ENCODE data around the gene CCDC83. TPM values are rescaled to one million over a fixed set of nuclear protein-coding genes. Genes with fewer than 3 reads are reported as not detected.

The CCDC83 gene
- total RNA-seq, 1 experiment from 2014 or later = not detected

DNA sequence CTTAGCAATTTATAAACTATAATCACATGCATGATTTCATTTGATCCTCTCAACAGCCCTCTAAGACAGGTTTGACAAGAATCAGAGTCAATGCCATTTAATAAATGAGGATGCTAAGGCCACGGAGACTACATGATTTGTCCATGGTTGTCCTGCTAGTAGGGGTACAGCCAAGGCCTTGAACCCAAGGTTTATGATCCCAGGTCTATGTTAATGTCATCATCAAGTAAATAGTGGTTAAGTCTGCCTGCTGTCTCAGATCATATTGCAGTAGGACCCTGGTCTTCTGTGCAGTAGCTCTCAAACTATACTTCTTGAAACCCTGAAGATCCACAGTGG, 26.6 kb upstream of the CCDC83 start:
- H3K27ac ChIP-seq = peak overlapping the region; percentile 93
- BruUV-seq (replicated peaks) = no TSS peak
- H3F3A ChIP-seq (ENCODE audit: insufficient read depth, low read depth) = peaks cover 52% of the 10 kb centered on the region
- CTCF ChIA-PET = interaction anchor here (0.6 kb wide), 1 partner anchor 126 kb away, joined by 9 read pairs; no protein-coding TSS in a partner anchor
- H3K79me2 ChIP-seq (ENCODE audit: low read depth) = no peaks in the 10 kb centered on the region
- H3K27me3 ChIP-seq (ENCODE audit: insufficient read depth, low read depth) = no peaks in the 10 kb centered on the region
- H3K9me3 ChIP-seq (ENCODE audit: insufficient read depth, low read depth) = no peaks in the 10 kb centered on the region; the same call in 1 of the 2 replicates
- no peak for DNase-seq
- intact Hi-C loops (cut with micrococcal nuclease; ENCODE audit: unreplicated experiment) = loop anchor here (2.0 to 10.0 kb wide), 2 partner anchors 16 to 134 kb away; no protein-coding TSS in a partner anchor
- peak overlapping the region; percentile 73 for H3K4me2 ChIP-seq
- no peaks in the 10 kb centered on the region for H3K36me3 ChIP-seq (ENCODE audit: low read depth)
- peak overlapping the region; percentile 1; the same call in 1 of the 2 replicates for H3K4me3 ChIP-seq
- no peaks in the 10 kb centered on the region for H4K20me1 ChIP-seq (ENCODE audit: insufficient read depth)
- TF ChIP-seq, protein P1, sequence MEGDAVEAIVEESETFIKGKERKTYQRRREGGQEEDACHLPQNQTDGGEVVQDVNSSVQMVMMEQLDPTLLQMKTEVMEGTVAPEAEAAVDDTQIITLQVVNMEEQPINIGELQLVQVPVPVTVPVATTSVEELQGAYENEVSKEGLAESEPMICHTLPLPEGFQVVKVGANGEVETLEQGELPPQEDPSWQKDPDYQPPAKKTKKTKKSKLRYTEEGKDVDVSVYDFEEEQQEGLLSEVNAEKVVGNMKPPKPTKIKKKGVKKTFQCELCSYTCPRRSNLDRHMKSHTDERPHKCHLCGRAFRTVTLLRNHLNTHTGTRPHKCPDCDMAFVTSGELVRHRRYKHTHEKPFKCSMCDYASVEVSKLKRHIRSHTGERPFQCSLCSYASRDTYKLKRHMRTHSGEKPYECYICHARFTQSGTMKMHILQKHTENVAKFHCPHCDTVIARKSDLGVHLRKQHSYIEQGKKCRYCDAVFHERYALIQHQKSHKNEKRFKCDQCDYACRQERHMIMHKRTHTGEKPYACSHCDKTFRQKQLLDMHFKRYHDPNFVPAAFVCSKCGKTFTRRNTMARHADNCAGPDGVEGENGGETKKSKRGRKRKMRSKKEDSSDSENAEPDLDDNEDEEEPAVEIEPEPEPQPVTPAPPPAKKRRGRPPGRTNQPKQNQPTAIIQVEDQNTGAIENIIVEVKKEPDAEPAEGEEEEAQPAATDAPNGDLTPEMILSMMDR (conservative IDR thresholded peaks at IDR 0.05) = no peak
- TF ChIP-seq EZH2 (IDR thresholded peaks at IDR 0.05; ENCODE audit: low read depth) = no peak
- no peak overlapping the region for H2AFZ ChIP-seq
- H3K9me2 ChIP-seq (ENCODE audit: insufficient read depth) = no peaks in the 10 kb centered on the region
- POLR2A ChIA-PET (ENCODE audit: unreplicated experiment) = interaction anchor here (0.6 kb wide), 1 partner anchor 66 kb away, joined by 3 read pairs; no protein-coding TSS in a partner anchor
- peaks cover 71% of the 10 kb centered on the region for H3K4me1 ChIP-seq (replicated peaks; ENCODE audit: insufficient read depth)

DNA sequence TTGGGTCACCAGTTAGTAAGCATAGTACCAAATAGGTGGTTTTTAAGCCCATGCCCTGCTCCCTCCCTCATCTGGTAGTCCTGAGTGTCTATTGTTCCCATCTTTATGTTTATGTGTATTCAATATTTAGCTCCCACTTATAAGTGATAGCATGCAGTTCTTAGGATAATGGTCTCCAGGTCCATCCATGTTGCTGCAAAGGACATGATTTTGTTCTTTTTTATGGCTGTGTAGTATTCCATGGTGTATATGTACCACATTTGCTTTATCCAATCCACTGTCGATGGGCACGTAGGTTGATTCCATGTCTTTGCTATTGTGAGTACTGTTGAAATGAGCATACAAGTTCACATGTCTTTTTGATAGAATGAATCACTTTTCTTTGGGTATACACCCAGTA, 26.0 kb upstream of the CCDC83 start:
- Histone ChIP-seq H3K4me1 (replicated peaks; ENCODE audit: insufficient read depth) (peaks cover 71% of the 10 kb centered on the region), H3K36me3 (ENCODE audit: low read depth) (no peaks in the 10 kb centered on the region), H3K4me3 (no peak overlapping the region), H2AFZ (no peak overlapping the region), H3K79me2 (ENCODE audit: low read depth) (no peaks in the 10 kb centered on the region), H3K27me3 (ENCODE audit: insufficient read depth, low read depth) (no peaks in the 10 kb centered on the region), H3K9me3 (ENCODE audit: insufficient read depth, low read depth) (no peaks in the 10 kb centered on the region; the same call in 1 of the 2 replicates), H4K20me1 (ENCODE audit: insufficient read depth) (no peaks in the 10 kb centered on the region), H3F3A (ENCODE audit: insufficient read depth, low read depth) (peaks cover 52% of the 10 kb centered on the region), H3K9me2 (ENCODE audit: insufficient read depth) (no peaks in the 10 kb centered on the region), H3K4me2 (peak overlapping the region; percentile 73), H3K27ac (peak overlapping the region; percentile 93)
- no peak for DNase-seq
- CTCF ChIA-PET = no interaction called here
- BruUV-seq (replicated peaks) = no TSS peak
- POLR2A ChIA-PET (ENCODE audit: unreplicated experiment) = interaction anchor here (0.7 kb wide), 1 partner anchor 1257 kb away, joined by 3 read pairs; no protein-coding TSS in a partner anchor
- intact Hi-C loops (cut with micrococcal nuclease; ENCODE audit: unreplicated experiment) = loop anchor here (2.0 to 10.0 kb wide), 2 partner anchors 16 to 134 kb away; no protein-coding TSS in a partner anchor
- TF ChIP-seq, protein P1 (conservative IDR thresholded peaks at IDR 0.05) = no peak
- no peak for TF ChIP-seq EZH2 (IDR thresholded peaks at IDR 0.05; ENCODE audit: low read depth)

DNA sequence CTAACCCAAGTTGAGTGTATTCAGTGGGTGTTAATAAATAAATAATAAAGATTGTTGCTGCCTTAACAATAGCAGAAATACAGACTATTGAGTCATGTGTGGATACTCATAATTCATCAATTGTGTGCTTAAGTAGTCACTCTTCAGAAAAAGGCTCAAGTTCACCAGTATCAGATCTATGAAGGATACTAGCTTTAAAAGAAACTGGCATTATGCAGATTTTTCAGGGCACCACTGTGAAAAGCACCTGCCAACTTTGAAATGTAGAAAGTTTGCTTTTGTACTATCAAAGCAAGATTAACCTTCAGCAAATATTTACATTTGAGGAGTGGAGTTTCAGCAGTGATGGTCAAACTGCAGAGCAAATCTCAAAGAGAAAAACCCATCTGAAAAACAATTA, 24.1 kb upstream of the CCDC83 start:
- POLR2A ChIA-PET (ENCODE audit: unreplicated experiment) = no interaction called here
- Histone ChIP-seq H3K4me3 (no peak overlapping the region), H3F3A (ENCODE audit: insufficient read depth, low read depth) (peaks cover 52% of the 10 kb centered on the region), H3K9me3 (ENCODE audit: insufficient read depth, low read depth) (no peaks in the 10 kb centered on the region; the same call in 1 of the 2 replicates), H2AFZ (no peak overlapping the region), H3K27ac (peak overlapping the region; percentile 61), H4K20me1 (ENCODE audit: insufficient read depth) (no peaks in the 10 kb centered on the region), H3K9me2 (ENCODE audit: insufficient read depth) (no peaks in the 10 kb centered on the region), H3K4me2 (peak overlapping the region; percentile 32), H3K4me1 (replicated peaks; ENCODE audit: insufficient read depth) (peaks cover 63% of the 10 kb centered on the region), H3K79me2 (ENCODE audit: low read depth) (no peaks in the 10 kb centered on the region), H3K36me3 (ENCODE audit: low read depth) (no peaks in the 10 kb centered on the region), H3K27me3 (ENCODE audit: insufficient read depth, low read depth) (no peaks in the 10 kb centered on the region)
- CTCF ChIA-PET = no interaction called here
- DNase-seq = peak in 1 of 2 experiments; percentile 89
- intact Hi-C loops (cut with micrococcal nuclease; ENCODE audit: unreplicated experiment) = no loop called here
- TF ChIP-seq, protein P1 (conservative IDR thresholded peaks at IDR 0.05) = no peak
- no peak for TF ChIP-seq EZH2 (IDR thresholded peaks at IDR 0.05; ENCODE audit: low read depth)
- no TSS peak for BruUV-seq (replicated peaks)

All from PC-9 (cell line).